SK-N-SH (cell line): ENCODE results near the gene ANO2.

Source experiments
- CHD2 ChIP-seq: fragments of 150-350 bp; IDR thresholded peaks from 2 replicates; pipeline ENCODE4 v1.6.1; 2018; ENCODE audit warnings: low read length; ENCODE audit not compliant: partially characterized antibody
- CTCF ChIP-seq: fragments of 200-600 bp; sonication (generic); IDR thresholded peaks from 2 replicates; pipeline ENCODE4 v1.6.1; 2017; ENCODE audit warnings: antibody characterized with exemption, mild to moderate bottlenecking, moderate library complexity
- EP300 ChIP-seq, 2 experiments: IDR thresholded peaks; 2 replicates each; pipeline versions ENCODE4 v1.4.0 to v1.6.1; 2012; ENCODE audit warnings: borderline replicate concordance in 1 of 2, low read depth in 1 of 2, low read length in 1 of 2
- EZH2phosphoT487 ChIP-seq: fragments of 200-600 bp; sonication (generic); IDR thresholded peaks from 2 replicates; pipeline ENCODE4 v1.6.1; 2017; ENCODE audit warnings: low read depth, mixed run types, mild to moderate bottlenecking, antibody characterized with exemption, moderate library complexity, borderline replicate concordance
- FOXM1 ChIP-seq: IDR thresholded peaks from 2 replicates; pipeline ENCODE4 v1.4.0; 2012; ENCODE audit warnings: low read depth, mild to moderate bottlenecking
- GATA2 ChIP-seq: sonication (generic); formaldehyde crosslinking; IDR thresholded peaks from 2 replicates; pipeline ENCODE4 v1.5.0; 2020; ENCODE audit warnings: mild to moderate bottlenecking, missing genetic modification reagents
- MXI1 ChIP-seq: IDR thresholded peaks from 2 replicates; pipeline ENCODE4 v1.6.1; 2012; ENCODE audit warnings: mild to moderate bottlenecking, low read depth, low read length, improper control_type of control experiment
- NRF1 ChIP-seq: IDR thresholded peaks from 2 replicates; pipeline ENCODE4 v1.6.1; 2012; ENCODE audit warnings: low read depth, mild to moderate bottlenecking, low read length
- REST ChIP-seq: IDR thresholded peaks from 2 replicates; pipeline ENCODE4 v1.6.1; 2012; ENCODE audit warnings: mild to moderate bottlenecking, low read depth, low read length, moderate library complexity
- RFX5 ChIP-seq: IDR thresholded peaks from 2 replicates; pipeline ENCODE4 v1.6.1; 2012; ENCODE audit warnings: mild to moderate bottlenecking, improper control_type of control experiment, low read length
- RXRA ChIP-seq: IDR thresholded peaks from 2 replicates; pipeline ENCODE4 v1.4.0; 2012; ENCODE audit warnings: low read depth, mild to moderate bottlenecking, borderline replicate concordance
- SMC3 ChIP-seq: IDR thresholded peaks from 2 replicates; pipeline ENCODE4 v1.6.1; 2012; ENCODE audit warnings: low read depth, low read length, improper control_type of control experiment
- TAF1 ChIP-seq: IDR thresholded peaks from 2 replicates; pipeline ENCODE4 v1.6.1; 2012; ENCODE audit warnings: low read depth, mild to moderate bottlenecking, low read length, moderate library complexity, borderline replicate concordance

GRCh38 chr12:5565933-5566599 lies 379.0 kb downstream of the ANO2 start:
- TF ChIP-seq EZH2phosphoT487 (no peak), CTCF (peak; percentile 10; the same call in 1 of the 2 replicates), TAF1 (no peak), CHD2 (no peak), RFX5 (no peak), EP300 (IDR thresholded peaks at IDR 0.05; ENCODE audit: borderline replicate concordance in 1 of 2, low read depth in 1 of 2, low read length in 1 of 2) (no peak), GATA2 (CRISPR knock-in tag) (no peak), SMC3 (no peak), RXRA (no peak), NRF1 (no peak), MXI1 (no peak), REST (no peak), FOXM1 (no peak)
